Astrocyte (in vitro differentiated cells and primary cell): Measurements from ENCODE around the gene RAB3IL1.

Experiments used
- EZH2 ChIP-seq: IDR thresholded peaks from 2 replicates; pipeline ENCODE4 v1.6.1; 2012; ENCODE audit warnings: mild to moderate bottlenecking, low read length, inconsistent platforms; ENCODE audit not compliant: insufficient read depth
- TF ChIP-seq, protein P1 (sequence below): IDR thresholded peaks from 2 replicates; pipeline ENCODE4 v1.5.1; 2011; ENCODE audit warnings: low read depth, mild to moderate bottlenecking, inconsistent platforms, low read length, moderate library complexity; ENCODE audit not compliant: insufficient read depth

DNA sequence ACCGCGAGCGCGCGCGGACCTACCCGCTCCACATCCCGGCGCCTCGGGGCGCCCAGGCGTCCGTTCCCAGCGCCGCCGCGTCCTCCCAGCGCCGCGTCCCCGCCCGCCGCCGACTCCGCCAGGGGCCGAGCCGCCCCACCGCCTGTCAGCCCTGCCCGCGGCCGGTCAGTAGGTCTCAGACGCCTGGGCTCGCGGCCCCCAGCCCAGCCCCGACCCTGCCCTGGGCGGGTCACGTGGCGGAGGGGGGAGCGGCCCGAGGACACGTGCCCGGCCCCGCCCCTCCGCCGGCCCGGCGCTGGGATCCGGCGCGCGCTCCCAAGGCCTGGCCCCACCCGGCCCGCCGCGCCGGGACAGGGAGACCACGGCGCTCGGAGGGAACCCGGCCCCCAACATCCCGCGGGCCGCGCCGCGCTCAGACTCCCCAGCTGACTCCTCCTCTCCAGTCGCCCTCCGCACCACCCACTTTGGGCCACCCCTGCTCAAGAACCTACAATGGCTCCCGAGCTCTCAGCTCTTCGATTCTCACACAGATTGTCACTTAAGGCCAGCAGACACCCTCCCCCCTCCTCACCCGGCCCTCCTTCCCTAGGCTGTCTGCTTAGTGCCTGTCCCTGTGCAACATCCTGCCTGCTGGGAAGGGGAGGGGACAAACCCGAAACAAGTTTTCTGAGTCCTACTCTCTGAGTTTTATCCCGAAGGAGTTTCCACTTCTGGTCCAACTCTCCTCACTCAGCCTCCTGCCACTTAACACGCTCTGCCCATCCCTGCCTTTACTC lies at the start of gene RAB3IL1:
- TF ChIP-seq, protein P1, sequence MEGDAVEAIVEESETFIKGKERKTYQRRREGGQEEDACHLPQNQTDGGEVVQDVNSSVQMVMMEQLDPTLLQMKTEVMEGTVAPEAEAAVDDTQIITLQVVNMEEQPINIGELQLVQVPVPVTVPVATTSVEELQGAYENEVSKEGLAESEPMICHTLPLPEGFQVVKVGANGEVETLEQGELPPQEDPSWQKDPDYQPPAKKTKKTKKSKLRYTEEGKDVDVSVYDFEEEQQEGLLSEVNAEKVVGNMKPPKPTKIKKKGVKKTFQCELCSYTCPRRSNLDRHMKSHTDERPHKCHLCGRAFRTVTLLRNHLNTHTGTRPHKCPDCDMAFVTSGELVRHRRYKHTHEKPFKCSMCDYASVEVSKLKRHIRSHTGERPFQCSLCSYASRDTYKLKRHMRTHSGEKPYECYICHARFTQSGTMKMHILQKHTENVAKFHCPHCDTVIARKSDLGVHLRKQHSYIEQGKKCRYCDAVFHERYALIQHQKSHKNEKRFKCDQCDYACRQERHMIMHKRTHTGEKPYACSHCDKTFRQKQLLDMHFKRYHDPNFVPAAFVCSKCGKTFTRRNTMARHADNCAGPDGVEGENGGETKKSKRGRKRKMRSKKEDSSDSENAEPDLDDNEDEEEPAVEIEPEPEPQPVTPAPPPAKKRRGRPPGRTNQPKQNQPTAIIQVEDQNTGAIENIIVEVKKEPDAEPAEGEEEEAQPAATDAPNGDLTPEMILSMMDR = no peak
- no peak for TF ChIP-seq EZH2
